HTERT RPE-1 (cell line): ENCODE data around the gene SLC17A8.

Experiments
- in situ Hi-C: fragments of 300-500 bp; cut with MboI; formaldehyde crosslinking; loops from 4 replicates; pipeline ENCODE4 v1.14.3; 2020; ENCODE audit warnings: low sequenced_read_pairs

Gene SLC17A8

DNA sequence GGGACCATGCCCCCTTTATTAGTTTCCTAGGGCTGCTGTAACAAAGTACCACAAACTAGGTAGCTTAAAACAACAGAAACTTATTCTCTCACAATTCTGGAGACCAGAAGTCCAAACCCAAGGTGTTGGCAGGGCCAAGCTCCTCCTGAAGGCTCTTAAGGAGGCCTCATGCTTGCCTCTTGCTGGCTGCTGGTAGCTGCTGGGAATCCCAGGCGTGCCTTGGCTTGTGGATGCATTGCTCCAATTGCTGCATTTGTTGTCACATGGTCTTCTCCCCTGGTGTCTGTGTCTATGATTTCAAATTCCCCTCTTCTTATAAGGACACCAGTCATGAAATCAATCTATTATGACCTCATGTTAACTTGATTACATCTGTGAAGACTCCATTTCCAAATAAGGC lies 11.2 kb downstream of the SLC17A8 start:
- in situ Hi-C loops: no loop called here

DNA sequence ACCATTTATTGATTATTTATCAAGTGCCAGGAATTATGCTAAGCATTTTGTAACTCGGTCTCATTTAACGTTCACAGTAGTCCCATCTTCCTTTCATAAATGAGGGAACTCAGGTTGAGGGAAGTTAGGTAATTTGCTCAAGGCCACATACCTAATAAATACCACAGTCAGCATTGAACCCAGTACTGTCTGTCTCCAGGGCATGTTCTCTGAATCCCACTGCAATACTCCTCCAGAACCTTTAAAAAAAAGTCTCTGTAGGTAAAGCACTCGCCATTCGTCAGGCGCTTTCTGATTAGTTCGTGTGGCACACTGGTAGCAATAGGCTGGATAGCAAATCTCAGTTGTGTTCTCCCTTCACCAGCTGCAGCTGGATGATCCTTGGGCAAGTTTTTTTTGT lies 14.3 kb downstream of the SLC17A8 start:
- in situ Hi-C loops: no loop called here

- in situ Hi-C loops: no loop called here
Observed at GRCh38 chr12:100372853-100373640, 16.2 kb downstream of the SLC17A8 start.

DNA sequence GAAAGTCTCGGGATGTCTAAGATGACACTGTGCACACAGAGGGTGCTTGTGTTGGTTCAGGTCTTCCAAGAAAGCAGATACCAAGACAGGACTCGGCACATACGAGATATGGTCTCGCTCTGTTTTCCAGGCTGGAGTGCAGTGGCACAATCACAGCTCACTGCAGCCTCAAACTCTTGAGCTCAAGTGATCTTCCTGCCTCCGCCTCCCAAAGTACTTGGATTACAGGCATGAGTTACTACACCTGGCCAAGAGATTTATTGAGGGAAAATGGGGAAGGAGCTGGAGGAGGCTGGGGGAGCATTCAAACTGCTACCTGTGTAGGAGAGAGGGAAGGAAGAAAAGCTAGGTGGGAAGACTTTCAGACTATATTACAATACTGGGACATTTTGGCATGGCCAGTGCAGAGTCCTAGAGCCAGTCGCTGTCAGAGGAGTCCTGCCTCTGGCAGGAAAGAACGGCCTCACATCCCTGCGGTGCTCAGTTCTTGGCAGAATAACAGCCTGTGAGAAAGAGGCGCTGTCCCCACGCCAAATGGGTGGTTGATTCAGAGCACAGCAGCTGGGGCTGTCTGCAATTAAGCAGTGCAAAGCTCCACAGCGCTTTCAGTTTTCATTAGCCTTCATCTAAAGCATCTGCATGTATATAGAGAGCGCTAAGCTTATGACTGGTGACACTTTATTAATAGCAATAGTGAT lies 18.3 kb downstream of the SLC17A8 start:
- in situ Hi-C loops: no loop called here

- in situ Hi-C loops: no loop called here
Observed at GRCh38 chr12:100376161-100376560, 19.3 kb downstream of the SLC17A8 start.

DNA sequence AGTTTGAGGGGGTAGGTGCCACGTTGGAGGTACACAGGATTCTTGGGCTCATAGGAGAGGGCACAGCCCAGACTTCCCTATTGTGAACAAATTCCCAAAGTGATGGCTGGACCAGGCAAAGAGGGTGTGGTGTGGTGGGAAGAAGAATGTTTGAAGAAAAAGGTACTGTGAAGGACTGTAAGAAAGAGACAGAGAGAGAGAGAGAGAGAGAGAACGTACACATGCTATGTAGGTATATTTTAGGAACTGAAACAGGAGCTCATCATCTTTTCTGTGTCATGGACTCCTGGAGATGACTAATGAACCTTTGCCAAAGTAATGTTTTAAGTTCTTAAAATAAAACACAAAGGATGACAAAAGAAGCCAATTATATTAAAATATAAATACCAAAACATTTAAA lies 24.5 kb downstream of the SLC17A8 start:
- in situ Hi-C loops: no loop called here

DNA sequence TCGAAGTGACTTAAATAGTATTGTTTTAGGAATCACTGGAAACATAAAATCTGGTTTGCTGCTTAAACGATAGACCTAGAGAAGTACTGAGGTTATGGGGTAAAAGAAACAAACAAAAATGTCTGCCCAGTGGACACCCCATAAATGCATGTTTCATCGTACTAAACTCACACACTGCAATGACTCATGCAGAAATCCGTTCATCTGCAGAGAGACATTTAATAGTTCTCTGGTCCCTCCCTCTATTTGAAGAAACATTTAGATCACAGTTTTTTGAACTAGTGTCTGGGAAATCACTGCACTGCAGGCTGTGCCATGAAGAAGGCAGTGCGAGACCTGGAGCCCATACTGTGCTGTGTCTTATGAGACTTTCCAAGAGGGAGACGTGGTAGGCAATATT lies 25.5 kb downstream of the SLC17A8 start:
- in situ Hi-C loops: no loop called here

GRCh38 chr12:100383586-100384558 lies 27.0 kb downstream of the SLC17A8 start:
- in situ Hi-C loops: no loop called here

GRCh38 chr12:100384559-100384935 lies 27.7 kb downstream of the SLC17A8 start:
- in situ Hi-C loops: no loop called here

- in situ Hi-C loops: no loop called here
Observed at GRCh38 chr12:100388382-100388781, 31.5 kb downstream of the SLC17A8 start.

DNA sequence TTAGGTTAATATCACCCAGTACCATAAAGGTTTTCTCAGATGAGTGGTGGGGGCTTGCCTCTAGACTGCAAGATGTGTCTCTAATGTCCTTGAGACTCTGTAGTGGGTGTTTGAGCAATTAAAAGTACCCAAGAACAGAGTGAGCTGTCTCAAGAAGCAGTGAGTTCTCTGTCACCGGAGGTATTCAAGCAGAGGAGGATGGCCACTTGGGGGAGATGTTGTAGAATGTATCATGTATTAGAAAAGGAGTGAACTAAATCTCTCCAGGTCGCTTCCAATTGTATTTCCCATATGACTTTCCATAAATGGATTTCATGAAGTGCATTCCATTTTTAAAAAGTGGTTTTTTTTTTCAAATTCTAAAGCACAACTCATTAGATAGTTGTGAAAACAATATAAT lies 35.0 kb downstream of the SLC17A8 start:
- in situ Hi-C loops: no loop called here

DNA sequence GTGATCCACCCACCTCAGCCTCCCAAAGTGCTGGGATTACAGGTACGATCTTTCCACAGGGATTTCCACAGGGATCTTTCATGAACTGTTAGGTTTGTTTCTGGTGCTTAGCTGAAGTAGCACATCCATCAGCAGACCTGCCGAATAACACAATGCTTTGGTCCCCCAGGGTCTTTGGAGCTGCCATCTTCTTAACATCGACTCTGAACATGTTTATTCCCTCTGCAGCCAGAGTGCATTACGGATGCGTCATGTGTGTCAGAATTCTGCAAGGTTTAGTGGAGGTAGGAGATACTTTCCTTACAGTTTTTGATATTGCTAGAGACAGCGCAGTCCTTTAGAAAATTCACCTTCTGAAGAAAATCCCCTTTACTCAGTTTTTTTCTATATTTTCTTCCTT lies 36.3 kb downstream of the SLC17A8 start:
- in situ Hi-C loops: no loop called here

DNA sequence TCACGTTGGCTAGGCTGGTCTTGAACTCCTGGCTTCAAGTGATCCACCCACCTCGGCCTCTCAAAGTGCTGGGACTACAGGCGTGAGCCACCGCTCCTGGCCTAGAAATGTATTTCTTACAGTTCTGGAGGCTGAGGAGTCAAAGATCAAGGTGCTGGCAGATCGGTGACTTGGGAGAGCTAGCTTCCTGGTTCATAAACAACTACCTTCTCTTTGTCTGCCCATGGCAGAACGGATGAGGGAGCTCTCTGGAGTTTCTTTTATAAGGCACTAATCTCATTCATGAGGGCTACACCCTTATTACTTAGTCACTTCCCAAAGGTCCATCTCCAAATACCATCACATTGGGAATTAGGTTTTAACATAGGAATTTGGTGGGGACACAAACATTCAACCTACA lies 38.9 kb downstream of the SLC17A8 start:
- in situ Hi-C loops: no loop called here

GRCh38 chr12:100398307-100398706 lies 41.4 kb downstream of the SLC17A8 start:
- in situ Hi-C loops: no loop called here

DNA sequence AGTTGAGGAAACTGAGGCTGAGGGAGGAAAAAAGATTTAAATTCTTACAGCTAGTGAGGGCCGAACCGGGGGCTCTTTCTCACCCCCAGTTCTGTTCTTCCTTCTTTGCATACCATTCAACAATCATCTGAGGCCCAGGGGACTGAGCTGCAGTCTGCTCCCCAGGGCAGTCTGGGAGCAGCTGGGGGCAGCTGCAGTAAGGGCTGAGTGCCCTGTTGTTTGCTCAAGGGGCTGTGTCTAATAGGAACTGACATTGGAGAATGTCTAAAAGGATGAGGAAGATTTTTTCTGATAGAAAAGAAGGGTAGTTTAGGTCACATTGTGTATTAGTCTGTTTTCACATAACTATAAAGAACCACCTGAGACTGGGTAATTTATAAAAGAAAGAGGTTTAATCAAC lies 42.2 kb downstream of the SLC17A8 start:
- in situ Hi-C loops: no loop called here

GRCh38 chr12:100401660-100402059 lies 44.8 kb downstream of the SLC17A8 start:
- in situ Hi-C loops: no loop called here

- in situ Hi-C loops: no loop called here
Observed at GRCh38 chr12:100402763-100403162, 45.9 kb downstream of the SLC17A8 start.

DNA sequence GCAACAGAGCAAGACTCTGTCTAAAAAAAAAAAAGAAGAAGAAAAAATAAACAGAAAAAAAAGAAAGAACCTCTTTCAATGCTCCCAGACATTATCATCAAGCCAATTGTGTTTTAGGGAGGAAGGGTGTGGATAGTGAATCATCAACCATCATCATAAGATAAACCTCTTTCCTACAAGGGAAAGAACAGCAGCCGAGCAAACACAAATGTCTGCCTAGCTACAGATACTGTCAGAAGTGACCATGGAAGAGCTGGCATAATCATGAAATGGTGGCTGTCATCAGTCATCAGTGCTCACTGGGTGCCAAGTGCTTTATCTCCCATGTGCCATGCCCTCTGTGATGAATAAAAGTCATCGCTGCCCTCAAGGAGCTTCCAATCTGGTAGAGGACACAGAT lies 46.6 kb downstream of the SLC17A8 start:
- in situ Hi-C loops: no loop called here

DNA sequence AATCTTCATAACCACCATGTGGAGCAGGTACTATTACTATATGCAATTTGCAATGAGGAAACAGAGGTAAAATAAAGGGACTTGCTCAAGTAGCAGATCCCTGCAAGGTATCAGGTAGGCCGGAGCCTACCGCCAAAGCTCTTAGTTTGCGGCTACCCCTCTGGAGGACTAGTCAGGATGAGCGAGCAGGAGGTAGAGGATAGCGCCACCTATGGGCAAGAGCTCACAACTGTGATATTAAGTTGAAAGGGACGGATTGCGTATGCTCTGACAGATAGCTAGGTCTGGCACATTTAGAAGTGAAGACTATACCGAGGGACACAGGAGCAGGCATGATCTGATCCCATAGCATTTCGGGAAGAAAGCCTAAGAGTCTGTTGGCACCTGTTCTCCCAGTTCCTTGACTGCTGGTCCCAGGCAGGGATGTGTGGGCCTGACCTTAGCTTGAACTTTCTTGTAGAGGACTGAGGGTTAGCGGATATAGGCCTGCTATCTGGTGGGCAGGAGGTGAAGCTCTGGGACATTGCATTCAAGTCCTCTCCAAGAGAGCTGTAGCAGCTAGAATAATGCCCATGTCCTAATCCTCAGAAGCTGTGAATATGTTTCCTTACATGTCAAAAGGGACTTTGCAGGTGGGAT lies 48.0 kb downstream of the SLC17A8 start:
- in situ Hi-C loops: no loop called here

DNA sequence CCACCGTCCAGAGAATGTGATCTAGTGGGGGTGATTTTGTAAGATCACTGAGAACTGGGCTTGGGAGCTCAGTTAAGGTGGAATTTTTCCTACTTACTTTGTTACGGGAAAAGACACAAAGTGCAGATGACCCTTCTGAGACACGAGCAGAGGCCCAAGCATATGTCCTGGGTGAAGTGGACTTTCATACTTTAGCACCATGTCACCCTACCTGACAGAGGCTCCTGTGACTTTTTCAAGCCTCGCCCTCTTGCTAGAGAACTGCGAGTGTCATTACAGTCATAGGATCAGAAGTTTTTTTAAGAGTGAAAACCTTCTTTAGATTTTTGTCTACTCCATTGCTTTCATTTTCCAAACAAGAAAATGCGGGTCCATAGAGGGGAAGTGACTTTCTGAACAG lies 56.1 kb downstream of the SLC17A8 start:
- in situ Hi-C loops: no loop called here

DNA sequence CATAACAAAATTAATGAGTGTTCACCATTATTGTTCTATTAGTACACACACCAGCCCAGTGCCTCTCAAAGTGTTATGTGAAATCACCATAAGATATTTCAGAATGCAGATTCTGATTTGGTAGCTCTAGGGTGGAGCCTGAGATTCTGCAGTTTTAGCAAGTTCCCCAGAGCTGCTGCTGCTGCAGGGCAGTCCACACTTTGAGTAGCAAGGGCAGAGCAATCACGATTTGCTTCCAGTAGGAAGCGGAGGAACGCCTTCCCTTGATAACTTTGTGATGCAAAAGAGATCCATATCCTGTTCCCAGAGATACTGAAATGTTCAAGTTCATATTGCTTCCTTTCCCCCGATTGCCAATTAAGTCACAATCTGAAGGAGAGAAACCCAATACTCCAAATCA lies 57.9 kb downstream of the SLC17A8 start:
- in situ Hi-C loops: no loop called here
